Putamen (tissue), 1 donor: Measurements from ENCODE around the gene PEX26.
"Not testable (repeated sequence)": the region's sequence is repeated elsewhere in the genome, so short reads cannot be mapped to it uniquely, and the experiment has no call there.

ENCODE experiments used
- DNase-seq: peaks from one replicate; pipeline ENCODE4 v3.0.0-alpha.2; 2016; ENCODE audit warnings: low spot score

Gene PEX26

GRCh38 chr22:18056807-18057474 lies 20.8 kb upstream of the PEX26 start:
- no peak for DNase-seq

GRCh38 chr22:18057568-18058209 lies 20.1 kb upstream of the PEX26 start:
- DNase-seq: peak; percentile 50

GRCh38 chr22:18058371-18059093 lies 19.3 kb upstream of the PEX26 start:
- DNase-seq: no peak

- no peak for DNase-seq
These were observed 18.7 kb upstream of the PEX26 start for GRCh38 chr22:18059094-18059417.

- no peak for DNase-seq
These were observed 18.3 kb upstream of the PEX26 start for GRCh38 chr22:18059473-18059872.

- DNase-seq: no peak
These were observed 17.8 kb upstream of the PEX26 start for GRCh38 chr22:18059991-18060390.

GRCh38 chr22:18060646-18061620 lies 16.9 kb upstream of the PEX26 start:
- DNase-seq: no peak

- DNase-seq: no peak
These were observed 15.4 kb upstream of the PEX26 start for GRCh38 chr22:18062421-18062820.

GRCh38 chr22:18063306-18063705 lies 14.5 kb upstream of the PEX26 start:
- no peak for DNase-seq

- not testable (repeated sequence) for DNase-seq
These were observed 14.1 kb upstream of the PEX26 start for GRCh38 chr22:18063715-18064114.

- no peak for DNase-seq
These were observed 13.2 kb upstream of the PEX26 start for GRCh38 chr22:18064636-18065035.

GRCh38 chr22:18065256-18065655 lies 12.5 kb upstream of the PEX26 start:
- DNase-seq: no peak

GRCh38 chr22:18066181-18066859 lies 11.5 kb upstream of the PEX26 start:
- DNase-seq: no peak

- no peak for DNase-seq
These were observed 10.7 kb upstream of the PEX26 start for GRCh38 chr22:18067121-18067520.

GRCh38 chr22:18067548-18068341 lies 10.0 kb upstream of the PEX26 start:
- DNase-seq: no peak

GRCh38 chr22:18068381-18068988 lies 9.3 kb upstream of the PEX26 start:
- DNase-seq: no peak

- no peak for DNase-seq
These were observed 8.7 kb upstream of the PEX26 start for GRCh38 chr22:18069041-18069440.

- DNase-seq: no peak
These were observed 7.7 kb upstream of the PEX26 start for GRCh38 chr22:18070041-18070440.

GRCh38 chr22:18070556-18071306 lies 7.1 kb upstream of the PEX26 start:
- no peak for DNase-seq
